Dermis blood vessel endothelial cell (primary cell): Measurements from ENCODE around the gene LILRA6. TPM values are rescaled to one million over a fixed set of nuclear protein-coding genes. Genes with fewer than 3 reads are reported as not detected.

ENCODE experiments used
- total RNA-seq: library from RNA; depleted of rRNA; stranded (reverse); fragments of >200 nt; gene quantifications from 2 replicates; pipeline ENCODE4 v1.2.3, GENCODE V29; 2014

Gene LILRA6
- total RNA-seq, 1 donor from 2014 or later = not detected

Other genes starting within 250 kb of the LILRA6 start
- gene VSTM1, start 178.9 kb downstream of the LILRA6 start, total RNA-seq = not detected in 2 replicates
- gene TARM1, start 161.4 kb downstream of the LILRA6 start, total RNA-seq = not detected in 2 replicates
- not detected in 2 replicates for gene OSCAR, start 142.0 kb downstream of the LILRA6 start, total RNA-seq
- gene NDUFA3, start 139.9 kb downstream of the LILRA6 start, total RNA-seq = 11.4 and 12.6 TPM in 2 replicates
- 16.3 and 27.2 TPM in 2 replicates for gene TFPT, start 127.1 kb downstream of the LILRA6 start, total RNA-seq
- gene PRPF31, start 127.0 kb downstream of the LILRA6 start, total RNA-seq = 64.5 and 103 TPM in 2 replicates
- 13.3 and 28.4 TPM in 2 replicates for gene CNOT3, start 105.0 kb downstream of the LILRA6 start, total RNA-seq
- 6.8 and 7.8 TPM in 2 replicates for gene LENG1, start 83.1 kb downstream of the LILRA6 start, total RNA-seq
- gene TMC4, start 69.6 kb downstream of the LILRA6 start, total RNA-seq = 0.14 and 0.68 TPM in 2 replicates
- 33.5 and 50.1 TPM in 2 replicates for gene MBOAT7, start 53.2 kb downstream of the LILRA6 start, total RNA-seq
- gene TSEN34, start 51.5 kb downstream of the LILRA6 start, total RNA-seq = 71.8 and 78.3 TPM in 2 replicates
- 1,481 and 2,291 TPM in 2 replicates for gene RPS9, start 41.9 kb downstream of the LILRA6 start, total RNA-seq
- gene LILRB3, start 19.8 kb downstream of the LILRA6 start, total RNA-seq = not detected in 2 replicates
- not detected in 2 replicates for gene LILRB5, start 14.5 kb upstream of the LILRA6 start, total RNA-seq
- gene LILRB2, start 38.3 kb upstream of the LILRA6 start, total RNA-seq = not detected in 2 replicates
- gene LILRA5, start 70.4 kb upstream of the LILRA6 start, total RNA-seq = not detected in 2 replicates
- not detected in 2 replicates for gene LILRA4, start 96.4 kb upstream of the LILRA6 start, total RNA-seq
- not detected in 2 replicates for gene LAIR1, start 122.1 kb upstream of the LILRA6 start, total RNA-seq
- gene TTYH1, start 172.7 kb upstream of the LILRA6 start, total RNA-seq = not detected in 2 replicates
- 40.7 and 41.0 TPM in 2 replicates for gene LENG8, start 206.4 kb upstream of the LILRA6 start, total RNA-seq
- 6.0 and 7.5 TPM in 2 replicates for gene LENG9, start 221.0 kb upstream of the LILRA6 start, total RNA-seq
- 86.9 and 136 TPM in 2 replicates for gene CDC42EP5, start 230.5 kb upstream of the LILRA6 start, total RNA-seq